ENCODE measurements around the gene DUSP15.
"Not testable (repeated sequence)": the region's sequence is repeated elsewhere in the genome, so short reads cannot be mapped to it uniquely, and the experiment has no call there.

Gene DUSP15

DNA sequence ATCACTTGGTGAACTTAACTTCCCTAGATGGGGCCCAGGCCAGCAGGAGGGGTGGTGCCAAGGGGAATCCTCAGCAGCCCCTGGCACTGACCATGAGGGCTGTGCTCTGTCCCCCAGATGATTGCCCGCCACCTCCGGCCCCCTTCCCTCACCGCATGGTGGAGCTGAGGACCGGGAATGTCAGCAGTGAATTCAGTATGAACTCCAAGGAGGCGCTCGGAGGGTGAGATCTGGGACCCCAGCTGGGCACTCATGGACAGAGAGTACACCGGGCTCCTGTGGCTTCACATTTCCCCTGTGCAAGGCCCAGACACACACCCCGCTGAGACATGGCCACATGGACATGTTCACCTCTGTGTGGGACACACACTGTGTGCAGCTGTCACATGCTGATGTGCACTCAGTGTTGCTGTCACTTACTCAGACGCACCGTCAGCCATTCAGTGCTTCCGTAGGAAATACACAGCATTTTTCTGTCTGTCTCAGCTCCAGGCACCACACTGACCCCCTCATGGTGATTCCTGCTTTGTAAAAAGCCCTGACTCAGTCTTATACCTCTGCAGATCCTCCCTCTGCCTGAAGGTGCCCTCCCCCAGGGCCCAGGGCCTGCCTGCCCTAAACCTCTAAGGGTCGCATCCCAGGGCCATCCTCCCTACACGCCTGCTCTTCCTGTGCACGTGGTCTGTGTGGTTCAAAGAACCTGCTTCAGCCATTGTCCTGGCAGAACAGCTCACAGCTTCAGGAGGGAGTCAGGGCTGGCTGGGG is 46.8 kb downstream of the DUSP15 start:
- H3K4me1 ChIP-seq (ENCODE audit: control insufficient read depth in 1 of 2, insufficient read depth in 2 of 2, low read length in 2 of 2): peaks cover 0 to 11% of the 10 kb centered on the region in 2 donors
- H3K9me3 ChIP-seq (ENCODE audit: control insufficient read depth in 1 of 2, low read length in 2 of 2): no peaks in the 10 kb centered on the region
- no peaks in the 10 kb centered on the region for H3K36me3 ChIP-seq (ENCODE audit: control insufficient read depth in 1 of 2, insufficient read depth in 2 of 2, low read length in 2 of 2)
- no peak overlapping the region for H3K27ac ChIP-seq (ENCODE audit: low read length)
- no peak overlapping the region for H3K4me3 ChIP-seq (ENCODE audit: low read depth in 1 of 2, low read length in 2 of 2)
- H3K27me3 ChIP-seq (ENCODE audit: low read depth, low read length): no peaks in the 10 kb centered on the region

DNA sequence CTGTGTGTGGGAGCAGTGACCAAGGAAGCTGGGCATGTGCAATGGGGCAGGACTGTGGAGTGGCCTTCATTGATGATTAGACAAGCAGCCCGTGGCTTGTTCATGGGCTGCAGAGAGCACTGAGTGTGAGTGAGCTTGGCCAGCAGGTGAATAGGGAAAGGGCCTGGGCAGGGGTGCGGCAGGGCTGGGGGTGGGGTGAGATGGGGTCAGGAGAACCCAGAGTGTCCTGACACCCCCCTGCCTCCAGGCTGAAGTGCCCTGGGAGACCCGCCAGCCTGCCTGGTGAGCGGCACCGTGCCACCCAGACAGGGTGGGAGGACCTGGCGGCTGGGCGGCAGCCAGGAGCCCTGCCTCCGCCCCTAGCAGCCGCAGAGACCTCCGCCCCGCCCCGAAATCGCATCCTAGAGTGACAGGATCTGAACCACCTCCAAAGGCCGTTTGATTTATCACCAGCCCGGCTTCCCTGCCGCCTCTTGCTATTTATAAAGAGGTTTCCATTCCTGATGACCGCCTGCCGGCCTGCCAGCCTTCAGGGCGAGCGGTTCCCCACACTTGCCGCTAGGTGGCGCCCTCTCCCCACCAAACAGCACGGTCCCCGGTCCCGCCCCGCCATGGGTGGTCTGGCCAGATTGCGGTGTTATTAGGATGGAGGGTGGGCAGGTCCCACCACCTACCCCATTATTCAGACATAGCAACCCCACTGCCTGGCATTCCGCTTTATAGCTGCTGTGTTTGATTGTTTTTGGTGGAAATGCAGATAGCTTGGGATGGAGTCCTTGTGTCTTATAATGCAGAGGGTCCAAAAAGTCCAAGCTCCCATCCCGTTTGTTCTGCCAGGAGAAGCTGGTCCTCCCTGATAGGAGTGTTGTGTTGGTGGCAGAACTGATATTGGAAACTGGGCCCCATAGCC is 47.7 kb downstream of the DUSP15 start:
- Histone ChIP-seq H3K36me3 (ENCODE audit: control insufficient read depth in 1 of 2, insufficient read depth in 2 of 2, low read length in 2 of 2) (no peaks in the 10 kb centered on the region), H3K4me3 (ENCODE audit: low read depth in 1 of 2, low read length in 2 of 2) (no peak overlapping the region), H3K27ac (ENCODE audit: low read length) (no peak overlapping the region)

DNA sequence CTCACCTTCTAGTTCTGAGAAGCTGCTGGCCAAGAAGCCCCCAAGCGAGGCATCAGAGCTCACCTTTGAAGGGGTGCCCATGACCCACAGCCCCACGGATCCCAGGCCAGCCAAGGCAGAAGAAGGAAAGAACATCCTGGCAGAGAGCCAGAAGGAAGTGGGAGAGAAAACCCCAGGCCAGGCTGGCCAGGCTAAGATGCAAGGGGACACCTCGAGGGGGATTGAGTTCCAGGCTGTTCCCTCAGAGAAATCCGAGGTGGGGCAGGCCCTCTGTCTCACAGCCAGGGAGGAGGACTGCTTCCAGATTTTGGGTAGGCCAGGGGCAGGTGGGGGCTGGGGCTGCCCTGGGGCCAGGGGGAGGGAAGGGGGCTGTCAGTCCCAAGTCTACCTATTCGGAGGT is 48.9 kb downstream of the DUSP15 start:
- H3K4me1 ChIP-seq (ENCODE audit: control insufficient read depth in 1 of 2, insufficient read depth in 2 of 2, low read length in 2 of 2): peaks cover 0 to 11% of the 10 kb centered on the region in 2 donors
- H3K27me3 ChIP-seq (ENCODE audit: low read depth, low read length): no peaks in the 10 kb centered on the region
- no peak overlapping the region for H3K4me3 ChIP-seq (ENCODE audit: low read depth in 1 of 2, low read length in 2 of 2)
- no peaks in the 10 kb centered on the region for H3K9me3 ChIP-seq (ENCODE audit: control insufficient read depth in 1 of 2, low read length in 2 of 2)
- H3K36me3 ChIP-seq (ENCODE audit: control insufficient read depth in 1 of 2, insufficient read depth in 2 of 2, low read length in 2 of 2): no peaks in the 10 kb centered on the region
- H3K27ac ChIP-seq (ENCODE audit: low read length): no peak overlapping the region

More for the DNA sequence above, 47.7 kb downstream of the DUSP15 start:
- Histone ChIP-seq H3K27me3 (ENCODE audit: low read depth, low read length) (no peaks in the 10 kb centered on the region), H3K9me3 (ENCODE audit: control insufficient read depth in 1 of 2, low read length in 2 of 2) (no peaks in the 10 kb centered on the region), H3K4me1 (ENCODE audit: control insufficient read depth in 1 of 2, insufficient read depth in 2 of 2, low read length in 2 of 2) (peaks cover 0 to 11% of the 10 kb centered on the region in 2 donors)

DNA sequence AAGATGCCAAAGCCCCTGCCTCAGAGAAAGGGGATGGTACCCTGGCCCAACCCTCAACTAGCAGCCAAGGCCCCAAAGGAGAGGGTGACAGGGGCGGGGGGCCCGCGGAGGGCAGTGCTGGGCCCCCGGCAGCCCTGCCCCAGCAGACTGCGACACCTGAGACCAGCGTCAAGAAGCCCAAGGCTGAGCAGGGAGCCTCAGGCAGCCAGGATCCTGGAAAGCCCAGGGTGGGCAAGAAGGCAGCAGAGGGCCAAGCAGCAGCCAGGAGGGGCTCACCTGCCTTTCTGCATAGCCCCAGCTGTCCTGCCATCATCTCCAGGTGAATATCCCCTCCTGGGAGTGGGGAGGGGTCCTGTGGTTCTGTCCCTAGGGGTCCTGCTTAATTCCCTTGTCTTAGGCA is 50.1 kb downstream of the DUSP15 start:
- Histone ChIP-seq H3K4me1 (ENCODE audit: control insufficient read depth in 1 of 2, insufficient read depth in 2 of 2, low read length in 2 of 2) (peaks cover 0 to 11% of the 10 kb centered on the region in 2 donors), H3K36me3 (ENCODE audit: control insufficient read depth in 1 of 2, insufficient read depth in 2 of 2, low read length in 2 of 2) (no peaks in the 10 kb centered on the region), H3K27me3 (ENCODE audit: low read depth, low read length) (no peaks in the 10 kb centered on the region), H3K27ac (ENCODE audit: low read length) (no peak overlapping the region), H3K9me3 (ENCODE audit: control insufficient read depth in 1 of 2, low read length in 2 of 2) (no peaks in the 10 kb centered on the region), H3K4me3 (ENCODE audit: low read depth in 1 of 2, low read length in 2 of 2) (no peak overlapping the region)

DNA sequence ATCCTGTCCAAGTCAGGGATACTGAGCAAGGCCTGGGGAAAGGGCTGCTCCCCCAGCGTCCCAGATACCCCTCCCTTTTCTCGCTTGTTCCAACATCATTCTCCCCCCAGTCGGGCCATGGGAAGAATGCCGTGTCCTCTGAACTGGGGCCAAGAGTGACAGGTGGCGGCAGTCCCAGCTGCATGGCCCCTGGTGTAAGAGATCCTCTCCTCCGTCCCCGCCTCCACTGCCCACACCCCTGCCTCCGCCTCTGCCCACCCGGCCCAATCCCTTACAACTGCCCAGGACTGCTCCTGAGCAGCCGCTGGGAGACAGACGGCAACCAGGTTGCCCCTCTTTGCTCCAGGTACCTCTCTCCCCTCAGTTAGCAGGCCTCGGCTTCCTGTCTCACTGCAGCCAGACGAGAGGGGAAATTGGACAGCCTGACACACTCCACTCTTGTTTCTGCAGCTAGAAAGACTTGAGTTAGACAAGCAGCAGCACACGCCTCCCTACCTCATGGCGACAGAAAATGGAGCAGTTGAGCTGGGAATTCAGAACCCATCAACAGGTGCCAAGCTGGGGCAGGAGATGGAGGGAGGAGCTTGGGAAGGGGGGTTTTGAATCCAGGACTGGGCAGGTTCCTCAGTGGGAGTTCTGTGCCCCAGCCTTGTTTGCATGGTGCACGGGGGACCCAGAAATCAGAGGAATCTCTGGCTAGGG is 51.1 kb downstream of the DUSP15 start, which contains the start of gene MYLK2:
MYLK2 (plus strand) TSS at position 274 of the 702 bp plus-strand sequence; CDS start at position 499, 225 bp downstream.
- H3K4me1 ChIP-seq (ENCODE audit: control insufficient read depth in 1 of 2, insufficient read depth in 2 of 2, low read length in 2 of 2): peaks cover 0 to 11% of the 10 kb centered on the region in 2 donors
- H3K36me3 ChIP-seq (ENCODE audit: control insufficient read depth in 1 of 2, insufficient read depth in 2 of 2, low read length in 2 of 2): no peaks in the 10 kb centered on the region
- no peak within 1 kb of the TSS for H3K27ac ChIP-seq (ENCODE audit: low read length)
- no peak within 1 kb of the TSS for H3K4me3 ChIP-seq (ENCODE audit: low read depth in 1 of 2, low read length in 2 of 2)
- H3K9me3 ChIP-seq (ENCODE audit: control insufficient read depth in 1 of 2, low read length in 2 of 2): no peaks in the 10 kb centered on the region
- H3K27me3 ChIP-seq (ENCODE audit: low read depth, low read length): no peaks in the 10 kb centered on the region

DNA sequence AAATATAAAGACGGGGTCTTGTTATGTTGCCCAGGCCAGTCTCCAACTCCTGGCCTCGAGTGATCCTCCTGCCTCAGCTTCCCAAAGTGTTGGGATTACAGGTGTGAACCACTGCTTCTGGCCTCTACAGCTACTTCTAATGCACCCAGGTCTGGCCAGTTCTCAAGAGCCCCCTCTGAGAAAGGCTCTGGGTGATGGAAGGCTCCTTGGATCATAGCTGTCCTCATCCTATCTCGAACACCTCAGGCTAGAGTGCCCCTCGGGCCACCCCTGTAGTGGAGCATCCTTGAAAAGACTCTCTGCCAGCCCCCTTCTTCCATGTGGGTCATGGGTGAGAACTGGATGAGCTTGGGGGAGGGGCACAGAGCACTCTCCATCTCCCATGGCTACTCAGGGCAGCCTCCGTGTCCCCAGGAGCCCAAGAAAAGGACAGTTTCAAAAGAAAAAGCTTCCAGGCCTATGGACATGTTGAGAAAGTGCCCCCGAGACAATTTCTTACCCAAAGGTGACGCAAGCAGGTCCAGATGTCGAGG is 51.9 kb downstream of the DUSP15 start:
- H3K36me3 ChIP-seq (ENCODE audit: control insufficient read depth in 1 of 2, insufficient read depth in 2 of 2, low read length in 2 of 2): no peaks in the 10 kb centered on the region
- no peak overlapping the region for H3K4me3 ChIP-seq (ENCODE audit: low read depth in 1 of 2, low read length in 2 of 2)
- H3K4me1 ChIP-seq (ENCODE audit: control insufficient read depth in 1 of 2, insufficient read depth in 2 of 2, low read length in 2 of 2): peaks cover 0 to 10% of the 10 kb centered on the region in 2 donors
- H3K27ac ChIP-seq (ENCODE audit: low read length): no peak overlapping the region
- H3K9me3 ChIP-seq (ENCODE audit: control insufficient read depth in 1 of 2, low read length in 2 of 2): no peaks in the 10 kb centered on the region
- H3K27me3 ChIP-seq (ENCODE audit: low read depth, low read length): no peaks in the 10 kb centered on the region

DNA sequence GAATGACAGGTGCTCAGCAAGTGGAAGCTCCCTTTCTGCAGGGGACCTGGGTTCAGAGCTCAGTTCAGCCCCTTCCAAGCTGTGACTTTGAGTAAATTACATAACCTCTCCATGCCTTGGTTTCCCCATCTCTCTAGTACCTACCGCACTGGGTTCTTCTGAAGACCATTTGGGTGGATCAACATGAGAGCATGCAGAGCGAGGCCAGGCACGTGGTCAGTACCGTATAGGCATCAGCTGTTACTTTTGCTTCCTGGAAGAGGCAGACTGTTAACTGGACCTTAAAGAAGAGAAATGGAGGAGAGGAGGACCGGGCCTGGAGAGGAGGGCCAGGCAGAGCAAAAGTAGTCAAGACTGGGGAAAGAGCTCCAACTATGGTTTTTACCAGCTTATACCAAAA is 52.9 kb downstream of the DUSP15 start:
- Histone ChIP-seq H3K4me3 (ENCODE audit: low read depth in 1 of 2, low read length in 2 of 2) (no peak overlapping the region), H3K4me1 (ENCODE audit: control insufficient read depth in 1 of 2, insufficient read depth in 2 of 2, low read length in 2 of 2) (peaks cover 0 to under 1% of the 10 kb centered on the region in 2 donors), H3K27me3 (ENCODE audit: low read depth, low read length) (peaks cover 1% of the 10 kb centered on the region), H3K36me3 (ENCODE audit: control insufficient read depth in 1 of 2, insufficient read depth in 2 of 2, low read length in 2 of 2) (no peaks in the 10 kb centered on the region), H3K27ac (ENCODE audit: low read length) (no peak overlapping the region), H3K9me3 (ENCODE audit: control insufficient read depth in 1 of 2, low read length in 2 of 2) (no peaks in the 10 kb centered on the region)

DNA sequence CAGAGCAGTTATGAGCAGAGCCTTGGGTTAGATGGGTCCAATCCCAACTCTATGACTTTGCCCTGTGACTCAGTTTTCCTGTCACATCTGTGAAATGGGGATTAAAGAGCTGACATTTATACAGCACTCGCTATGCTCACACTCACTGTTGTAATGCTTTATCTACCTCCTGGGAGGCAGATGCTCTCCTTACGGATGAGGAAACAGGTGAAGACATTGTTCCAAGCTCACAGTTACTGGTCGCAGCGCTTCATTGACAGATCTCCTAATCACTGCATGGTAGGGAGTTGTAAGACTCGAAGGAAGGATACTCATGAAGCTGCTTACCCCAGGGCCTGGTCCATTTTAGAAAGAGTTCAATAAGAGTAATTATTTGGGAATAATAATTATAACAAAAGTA is 54.1 kb downstream of the DUSP15 start:
- no peaks in the 10 kb centered on the region for H3K4me1 ChIP-seq (ENCODE audit: control insufficient read depth in 1 of 2, insufficient read depth in 2 of 2, low read length in 2 of 2)
- no peaks in the 10 kb centered on the region for H3K36me3 ChIP-seq (ENCODE audit: control insufficient read depth in 1 of 2, insufficient read depth in 2 of 2, low read length in 2 of 2)

DNA sequence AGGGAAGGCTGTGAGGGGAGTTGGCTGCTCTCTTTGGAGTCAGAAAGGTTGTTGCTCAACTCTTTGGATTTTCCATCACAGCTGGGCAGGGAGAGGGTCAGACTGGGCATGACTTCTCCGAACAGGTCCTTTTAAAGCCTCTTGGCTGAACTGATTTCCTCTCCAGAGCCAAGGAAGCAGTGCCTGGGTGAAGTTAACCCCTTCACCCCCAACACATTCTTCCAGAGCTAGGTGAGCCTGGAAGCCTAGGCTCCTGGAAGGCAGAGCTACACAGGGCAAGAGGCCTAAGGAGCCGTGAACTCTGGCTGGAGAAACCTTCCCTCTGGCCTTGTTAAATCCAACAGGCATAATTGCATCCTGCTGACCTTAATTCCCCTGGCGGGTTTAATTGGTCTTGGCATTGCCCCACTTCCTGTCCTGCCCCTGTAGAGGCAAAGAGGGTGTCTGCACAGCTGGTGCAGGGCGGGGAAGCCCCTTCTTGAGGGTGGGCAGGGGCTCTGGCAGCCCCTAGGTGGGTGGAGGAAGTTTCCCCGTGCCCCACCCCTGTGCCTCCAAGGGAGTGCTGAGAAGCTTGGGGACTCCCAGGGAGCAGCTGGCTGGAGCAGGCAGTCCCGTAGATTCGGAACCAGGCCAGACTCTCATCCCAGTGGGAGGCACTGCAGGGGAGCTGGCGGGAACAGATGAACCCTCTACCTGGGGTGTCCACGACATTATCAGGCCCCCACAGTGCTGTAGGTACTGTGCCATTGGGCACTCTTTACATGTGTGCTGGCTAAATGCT is 54.7 kb downstream of the DUSP15 start:
- Histone ChIP-seq H3K27me3 (ENCODE audit: low read depth, low read length) (peaks cover 6% of the 10 kb centered on the region), H3K9me3 (ENCODE audit: control insufficient read depth in 1 of 2, low read length in 2 of 2) (no peaks in the 10 kb centered on the region), H3K36me3 (ENCODE audit: control insufficient read depth in 1 of 2, insufficient read depth in 2 of 2, low read length in 2 of 2) (no peaks in the 10 kb centered on the region), H3K4me1 (ENCODE audit: control insufficient read depth in 1 of 2, insufficient read depth in 2 of 2, low read length in 2 of 2) (no peaks in the 10 kb centered on the region), H3K27ac (ENCODE audit: low read length) (no peak overlapping the region), H3K4me3 (ENCODE audit: low read depth in 1 of 2, low read length in 2 of 2) (no peak overlapping the region)

More for the DNA sequence above, 54.1 kb downstream of the DUSP15 start:
- Histone ChIP-seq H3K27ac (ENCODE audit: low read length) (no peak overlapping the region), H3K9me3 (ENCODE audit: control insufficient read depth in 1 of 2, low read length in 2 of 2) (no peaks in the 10 kb centered on the region), H3K27me3 (ENCODE audit: low read depth, low read length) (peaks cover 6% of the 10 kb centered on the region), H3K4me3 (ENCODE audit: low read depth in 1 of 2, low read length in 2 of 2) (no peak overlapping the region)

DNA sequence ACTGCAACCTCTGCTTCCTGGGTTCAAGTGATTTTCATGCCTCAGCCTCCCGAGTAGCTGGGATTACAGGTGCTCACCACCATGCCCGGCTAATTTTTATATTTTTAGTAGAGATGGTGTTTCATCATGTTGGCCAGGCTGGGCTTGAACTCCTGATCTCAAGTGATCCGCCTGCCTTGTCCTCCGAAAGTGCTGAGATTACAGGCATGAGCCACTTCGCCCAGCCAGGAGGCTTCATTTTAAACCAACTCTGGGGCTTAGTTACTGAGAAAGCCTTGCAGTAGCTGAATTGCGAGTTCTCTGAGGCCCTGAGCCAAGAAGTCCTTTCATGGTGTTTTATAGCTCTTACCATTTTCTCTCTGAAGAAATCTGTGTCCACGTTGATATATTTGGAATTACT is 56.2 kb downstream of the DUSP15 start:
- H3K27me3 ChIP-seq (ENCODE audit: low read depth, low read length); H3K36me3 ChIP-seq (ENCODE audit: control insufficient read depth in 1 of 2, insufficient read depth in 2 of 2, low read length in 2 of 2); H3K4me3 ChIP-seq (ENCODE audit: low read depth in 1 of 2, low read length in 2 of 2); H3K9me3 ChIP-seq (ENCODE audit: control insufficient read depth in 1 of 2, low read length in 2 of 2); H3K4me1 ChIP-seq (ENCODE audit: control insufficient read depth in 1 of 2, insufficient read depth in 2 of 2, low read length in 2 of 2); H3K27ac ChIP-seq (ENCODE audit: low read length): not testable (repeated sequence)
